HEK293 (cell line): ENCODE data around the gene LHFPL2.

ENCODE experiments used
- CTCF ChIA-PET: fragments of 350-600 bp; formaldehyde crosslinking; extraction: SDS; loops from one replicate; lab custom pipeline; 2021; ENCODE audit warnings: antibody characterized with exemption; lab: Yijun Ruan, JAX
- POLR2A ChIA-PET: fragments of 300-600 bp; formaldehyde crosslinking; extraction: SDS; loops from one replicate; lab custom pipeline; 2020; ENCODE audit warnings: antibody characterized with exemption, inconsistent platforms; lab: Yijun Ruan, JAX
- H3K27ac ChIP-seq: fragments of 200-500 bp; sonication (Bioruptor generic); 2 replicates; pipeline ENCODE4 v1.5.1; 2014; ENCODE audit warnings: low read depth, low read length, control low read depth, inconsistent platforms; ENCODE audit errors: extremely low read depth
- H3K36me3 ChIP-seq, 2 experiments: fragments of 200-500 bp in 1 of 2; sonication (Bioruptor generic) in 1 of 2; 1 replicate in 1 of 2; 2 replicates in 1 of 2; pipeline ENCODE4 v1.5.1; 2014 to 2017; ENCODE audit warnings: inconsistent platforms in 2 of 2, low read length in 2 of 2; ENCODE audit not compliant: control insufficient read depth in 2 of 2, insufficient read depth in 1 of 2
- H3K4me1 ChIP-seq: fragments of 200-500 bp; sonication (Bioruptor generic); 2 replicates; pipeline ENCODE4 v1.5.1; 2014; ENCODE audit warnings: mild to moderate bottlenecking, low read length, inconsistent platforms; ENCODE audit not compliant: control insufficient read depth, insufficient read depth
- H3K4me3 ChIP-seq: 2 replicates; pipeline ENCODE4 v1.5.1; 2011; ENCODE audit warnings: low read depth, mild to moderate bottlenecking, control low read depth, low read length, moderate library complexity
- H3K9me3 ChIP-seq: fragments of 200-500 bp; sonication (Bioruptor generic); 2 replicates; pipeline ENCODE4 v1.5.1; 2014; ENCODE audit warnings: low read depth, low read length, inconsistent platforms; ENCODE audit not compliant: control insufficient read depth, insufficient read depth
- AEBP2 ChIP-seq: fragments of 450-650 bp; formaldehyde crosslinking; IDR thresholded peaks from 2 replicates; pipeline ENCODE4 v1.5.1; 2016; ENCODE audit warnings: missing biosample characterization, missing genetic modification characterization, borderline replicate concordance
- KLF8 ChIP-seq: fragments of 450-650 bp; formaldehyde crosslinking; IDR thresholded peaks from 2 replicates; pipeline ENCODE4 v1.5.1; 2016; ENCODE audit warnings: missing biosample characterization, missing genetic modification characterization
- YY2 ChIP-seq: fragments of 450-650 bp; formaldehyde crosslinking; IDR thresholded peaks from 2 replicates; pipeline ENCODE4 v1.5.1; 2016; ENCODE audit warnings: missing biosample characterization, missing genetic modification characterization
- ZBTB1 ChIP-seq: fragments of 450-650 bp; formaldehyde crosslinking; IDR thresholded peaks from 2 replicates; pipeline ENCODE4 v1.5.1; 2016; ENCODE audit warnings: missing biosample characterization, missing genetic modification characterization
- ZBTB8A ChIP-seq: fragments of 450-650 bp; formaldehyde crosslinking; IDR thresholded peaks from 2 replicates; pipeline ENCODE4 v1.5.1; 2016; ENCODE audit warnings: missing biosample characterization, missing genetic modification characterization
- ZEB2 ChIP-seq: fragments of 450-650 bp; formaldehyde crosslinking; IDR thresholded peaks from 2 replicates; pipeline ENCODE4 v1.5.1; 2016; ENCODE audit warnings: missing biosample characterization, missing genetic modification characterization
- ZFP41 ChIP-seq: fragments of 450-650 bp; formaldehyde crosslinking; IDR thresholded peaks from 2 replicates; pipeline ENCODE4 v1.5.1; 2016; ENCODE audit warnings: missing biosample characterization, missing genetic modification characterization, borderline replicate concordance
- ZNF133 ChIP-seq: fragments of 450-650 bp; formaldehyde crosslinking; IDR thresholded peaks from 2 replicates; pipeline ENCODE4 v1.5.1; 2016; ENCODE audit warnings: missing biosample characterization, missing genetic modification characterization
- ZNF146 ChIP-seq: fragments of 450-650 bp; formaldehyde crosslinking; IDR thresholded peaks from 2 replicates; pipeline ENCODE4 v1.5.1; 2016; ENCODE audit warnings: missing biosample characterization, missing genetic modification characterization
- ZNF155 ChIP-seq: fragments of 450-650 bp; formaldehyde crosslinking; IDR thresholded peaks from 2 replicates; pipeline ENCODE4 v1.5.1; 2016; ENCODE audit warnings: missing biosample characterization, missing genetic modification characterization
- ZNF16 ChIP-seq: fragments of 450-650 bp; formaldehyde crosslinking; IDR thresholded peaks from 2 replicates; pipeline ENCODE4 v1.5.1; 2016; ENCODE audit warnings: low read depth, missing biosample characterization, missing genetic modification characterization
- ZNF174 ChIP-seq: fragments of 450-650 bp; formaldehyde crosslinking; IDR thresholded peaks from 2 replicates; pipeline ENCODE4 v1.5.0; 2017; ENCODE audit warnings: missing biosample characterization, mild to moderate bottlenecking, missing genetic modification characterization
- ZNF202 ChIP-seq: fragments of 450-650 bp; formaldehyde crosslinking; IDR thresholded peaks from 2 replicates; pipeline ENCODE4 v1.5.1; 2016; ENCODE audit warnings: missing biosample characterization, missing genetic modification characterization, borderline replicate concordance
- ZNF211 ChIP-seq: fragments of 450-650 bp; formaldehyde crosslinking; IDR thresholded peaks from 2 replicates; pipeline ENCODE4 v1.5.1; 2016; ENCODE audit warnings: low read depth, missing biosample characterization, missing genetic modification characterization
- ZNF239 ChIP-seq: fragments of 450-650 bp; formaldehyde crosslinking; IDR thresholded peaks from 2 replicates; pipeline ENCODE4 v1.5.1; 2016; ENCODE audit warnings: missing biosample characterization, missing genetic modification characterization
- ZNF24 ChIP-seq: fragments of 450-650 bp; formaldehyde crosslinking; IDR thresholded peaks from 2 replicates; pipeline ENCODE4 v1.5.1; 2016; ENCODE audit warnings: missing biosample characterization, missing genetic modification characterization
- ZNF335 ChIP-seq: fragments of 450-650 bp; formaldehyde crosslinking; conservative IDR thresholded peaks from 2 replicates; pipeline ENCODE4 v1.5.1; 2016; ENCODE audit warnings: missing biosample characterization, missing genetic modification characterization
- ZNF558 ChIP-seq: fragments of 450-650 bp; formaldehyde crosslinking; IDR thresholded peaks from 2 replicates; pipeline ENCODE4 v1.5.1; 2016; ENCODE audit warnings: missing biosample characterization, missing genetic modification characterization
- ZNF560 ChIP-seq: fragments of 450-650 bp; formaldehyde crosslinking; IDR thresholded peaks from 2 replicates; pipeline ENCODE4 v1.5.1; 2017; ENCODE audit warnings: missing biosample characterization, missing genetic modification characterization, borderline replicate concordance
- TF ChIP-seq, protein P1 (sequence below): fragments of 450-650 bp; formaldehyde crosslinking; IDR thresholded peaks from 2 replicates; pipeline ENCODE4 v1.5.1; 2016; ENCODE audit warnings: missing biosample characterization, missing genetic modification characterization, borderline replicate concordance
- TF ChIP-seq, protein P2 (sequence below): fragments of 450-650 bp; formaldehyde crosslinking; IDR thresholded peaks from 2 replicates; pipeline ENCODE4 v1.5.1; 2017; ENCODE audit warnings: missing biosample characterization, mild to moderate bottlenecking, missing genetic modification characterization, moderate library complexity
- TF ChIP-seq, protein P3 (sequence below): fragments of 450-650 bp; formaldehyde crosslinking; IDR thresholded peaks from 2 replicates; pipeline ENCODE4 v1.5.1; 2017; ENCODE audit warnings: missing biosample characterization, missing genetic modification characterization

The LHFPL2 gene

DNA sequence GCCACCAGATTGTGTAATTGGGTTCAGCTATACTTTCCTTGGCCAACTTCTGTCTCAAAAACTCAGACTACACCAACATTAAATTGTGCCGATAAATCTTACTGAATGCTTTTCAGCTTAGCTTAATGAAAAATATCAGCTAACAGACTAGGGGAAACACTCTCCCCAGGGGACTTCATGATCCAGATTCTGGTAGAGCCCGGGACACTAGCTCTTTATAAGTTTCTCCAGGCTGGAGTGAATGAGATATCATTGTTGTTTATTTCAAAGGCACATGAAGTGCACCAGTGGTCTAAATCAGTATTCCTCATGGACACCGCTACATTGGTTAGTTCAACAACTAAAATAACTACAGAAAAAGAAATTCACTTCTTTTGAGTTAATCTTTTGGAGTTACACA lies 10.5 kb upstream of the LHFPL2 start (continued):
- TF ChIP-seq AEBP2 = no peak
- TF ChIP-seq, protein P1, sequence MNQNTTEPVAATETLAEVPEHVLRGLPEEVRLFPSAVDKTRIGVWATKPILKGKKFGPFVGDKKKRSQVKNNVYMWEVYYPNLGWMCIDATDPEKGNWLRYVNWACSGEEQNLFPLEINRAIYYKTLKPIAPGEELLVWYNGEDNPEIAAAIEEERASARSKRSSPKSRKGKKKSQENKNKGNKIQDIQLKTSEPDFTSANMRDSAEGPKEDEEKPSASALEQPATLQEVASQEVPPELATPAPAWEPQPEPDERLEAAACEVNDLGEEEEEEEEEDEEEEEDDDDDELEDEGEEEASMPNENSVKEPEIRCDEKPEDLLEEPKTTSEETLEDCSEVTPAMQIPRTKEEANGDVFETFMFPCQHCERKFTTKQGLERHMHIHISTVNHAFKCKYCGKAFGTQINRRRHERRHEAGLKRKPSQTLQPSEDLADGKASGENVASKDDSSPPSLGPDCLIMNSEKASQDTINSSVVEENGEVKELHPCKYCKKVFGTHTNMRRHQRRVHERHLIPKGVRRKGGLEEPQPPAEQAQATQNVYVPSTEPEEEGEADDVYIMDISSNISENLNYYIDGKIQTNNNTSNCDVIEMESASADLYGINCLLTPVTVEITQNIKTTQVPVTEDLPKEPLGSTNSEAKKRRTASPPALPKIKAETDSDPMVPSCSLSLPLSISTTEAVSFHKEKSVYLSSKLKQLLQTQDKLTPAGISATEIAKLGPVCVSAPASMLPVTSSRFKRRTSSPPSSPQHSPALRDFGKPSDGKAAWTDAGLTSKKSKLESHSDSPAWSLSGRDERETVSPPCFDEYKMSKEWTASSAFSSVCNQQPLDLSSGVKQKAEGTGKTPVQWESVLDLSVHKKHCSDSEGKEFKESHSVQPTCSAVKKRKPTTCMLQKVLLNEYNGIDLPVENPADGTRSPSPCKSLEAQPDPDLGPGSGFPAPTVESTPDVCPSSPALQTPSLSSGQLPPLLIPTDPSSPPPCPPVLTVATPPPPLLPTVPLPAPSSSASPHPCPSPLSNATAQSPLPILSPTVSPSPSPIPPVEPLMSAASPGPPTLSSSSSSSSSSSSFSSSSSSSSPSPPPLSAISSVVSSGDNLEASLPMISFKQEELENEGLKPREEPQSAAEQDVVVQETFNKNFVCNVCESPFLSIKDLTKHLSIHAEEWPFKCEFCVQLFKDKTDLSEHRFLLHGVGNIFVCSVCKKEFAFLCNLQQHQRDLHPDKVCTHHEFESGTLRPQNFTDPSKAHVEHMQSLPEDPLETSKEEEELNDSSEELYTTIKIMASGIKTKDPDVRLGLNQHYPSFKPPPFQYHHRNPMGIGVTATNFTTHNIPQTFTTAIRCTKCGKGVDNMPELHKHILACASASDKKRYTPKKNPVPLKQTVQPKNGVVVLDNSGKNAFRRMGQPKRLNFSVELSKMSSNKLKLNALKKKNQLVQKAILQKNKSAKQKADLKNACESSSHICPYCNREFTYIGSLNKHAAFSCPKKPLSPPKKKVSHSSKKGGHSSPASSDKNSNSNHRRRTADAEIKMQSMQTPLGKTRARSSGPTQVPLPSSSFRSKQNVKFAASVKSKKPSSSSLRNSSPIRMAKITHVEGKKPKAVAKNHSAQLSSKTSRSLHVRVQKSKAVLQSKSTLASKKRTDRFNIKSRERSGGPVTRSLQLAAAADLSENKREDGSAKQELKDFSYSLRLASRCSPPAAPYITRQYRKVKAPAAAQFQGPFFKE (tag by site-specific recombination) = no peak
- no peak for TF ChIP-seq ZNF174 (tag by site-specific recombination)
- TF ChIP-seq ZNF133 (tag by site-specific recombination) = no peak
- no peak for TF ChIP-seq ZEB2
- no peak for TF ChIP-seq ZNF335
- no peak for TF ChIP-seq ZNF560 (tag by site-specific recombination)

- Histone ChIP-seq H3K27ac (no peak overlapping the region), H3K4me3 (no peak overlapping the region), H3K4me1 (peaks cover 22% of the 10 kb centered on the region), H3K9me3 (no peaks in the 10 kb centered on the region), H3K36me3 (no peaks in the 10 kb centered on the region)
- POLR2A ChIA-PET = no interaction called here
- TF ChIP-seq ZNF24 (tag by site-specific recombination) (no peak), KLF8 (tag by site-specific recombination) (no peak), ZBTB1 (tag by site-specific recombination) (no peak), ZNF558 (no peak), ZNF211 (tag by site-specific recombination) (no peak), YY2 (no peak), ZNF155 (tag by site-specific recombination) (no peak), ZFP41 (tag by site-specific recombination) (no peak), ZNF16 (tag by site-specific recombination) (no peak), ZBTB8A (tag by site-specific recombination) (no peak), ZNF202 (no peak), ZNF239 (tag by site-specific recombination) (no peak), ZNF146 (tag by site-specific recombination) (no peak)
- TF ChIP-seq, protein P2, sequence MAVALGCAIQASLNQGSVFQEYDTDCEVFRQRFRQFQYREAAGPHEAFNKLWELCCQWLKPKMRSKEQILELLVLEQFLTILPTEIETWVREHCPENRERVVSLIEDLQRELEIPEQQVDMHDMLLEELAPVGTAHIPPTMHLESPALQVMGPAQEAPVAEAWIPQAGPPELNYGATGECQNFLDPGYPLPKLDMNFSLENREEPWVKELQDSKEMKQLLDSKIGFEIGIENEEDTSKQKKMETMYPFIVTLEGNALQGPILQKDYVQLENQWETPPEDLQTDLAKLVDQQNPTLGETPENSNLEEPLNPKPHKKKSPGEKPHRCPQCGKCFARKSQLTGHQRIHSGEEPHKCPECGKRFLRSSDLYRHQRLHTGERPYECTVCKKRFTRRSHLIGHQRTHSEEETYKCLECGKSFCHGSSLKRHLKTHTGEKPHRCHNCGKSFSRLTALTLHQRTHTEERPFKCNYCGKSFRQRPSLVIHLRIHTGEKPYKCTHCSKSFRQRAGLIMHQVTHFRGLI (tag by site-specific recombination) = no peak
- TF ChIP-seq, protein P3, sequence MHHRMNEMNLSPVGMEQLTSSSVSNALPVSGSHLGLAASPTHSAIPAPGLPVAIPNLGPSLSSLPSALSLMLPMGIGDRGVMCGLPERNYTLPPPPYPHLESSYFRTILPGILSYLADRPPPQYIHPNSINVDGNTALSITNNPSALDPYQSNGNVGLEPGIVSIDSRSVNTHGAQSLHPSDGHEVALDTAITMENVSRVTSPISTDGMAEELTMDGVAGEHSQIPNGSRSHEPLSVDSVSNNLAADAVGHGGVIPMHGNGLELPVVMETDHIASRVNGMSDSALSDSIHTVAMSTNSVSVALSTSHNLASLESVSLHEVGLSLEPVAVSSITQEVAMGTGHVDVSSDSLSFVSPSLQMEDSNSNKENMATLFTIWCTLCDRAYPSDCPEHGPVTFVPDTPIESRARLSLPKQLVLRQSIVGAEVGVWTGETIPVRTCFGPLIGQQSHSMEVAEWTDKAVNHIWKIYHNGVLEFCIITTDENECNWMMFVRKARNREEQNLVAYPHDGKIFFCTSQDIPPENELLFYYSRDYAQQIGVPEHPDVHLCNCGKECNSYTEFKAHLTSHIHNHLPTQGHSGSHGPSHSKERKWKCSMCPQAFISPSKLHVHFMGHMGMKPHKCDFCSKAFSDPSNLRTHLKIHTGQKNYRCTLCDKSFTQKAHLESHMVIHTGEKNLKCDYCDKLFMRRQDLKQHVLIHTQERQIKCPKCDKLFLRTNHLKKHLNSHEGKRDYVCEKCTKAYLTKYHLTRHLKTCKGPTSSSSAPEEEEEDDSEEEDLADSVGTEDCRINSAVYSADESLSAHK = no peak
- TF ChIP-seq, all 188 proteins: peak for 0
- CTCF ChIA-PET = interaction anchor here (0.7 kb wide), 1 partner anchor 119 kb away, joined by 3 read pairs; no protein-coding TSS in a partner anchor
These were observed 8.6 kb upstream of the LHFPL2 start for GRCh38 chr5:78657201-78657600.
